Heart right ventricle (tissue), 16 donors: ENCODE data around the gene FGGY. TPM values are rescaled to one million over a fixed set of nuclear protein-coding genes. Genes with fewer than 3 reads are reported as not detected.

Experiments used
- ATAC-seq, 8 donors: fragments of 200-7000 bp; cut with Tn5 transposase; one replicate each; pipeline ENCODE4 v1.9.1; 2020; ENCODE audit warnings: mild to moderate bottlenecking in 8 of 8, moderate library complexity in 8 of 8, moderate number of reproducible peaks in 1 of 8
- DNase-seq, 2 donors: peaks; one replicate each; pipeline ENCODE4 v3.0.0-alpha.2; 2020
- H3K27ac ChIP-seq, 10 donors: fragments of 200-600 bp; sonication (generic) in 2 of 10; one replicate each; pipeline versions ENCODE4 v1.5.0 to v1.8.0; 2020 to 2022; ENCODE audit warnings: mild to moderate bottlenecking in 3 of 10
- H3K27me3 ChIP-seq, 7 donors: fragments of 200-600 bp; one replicate each; pipeline ENCODE4 v1.8.0; 2021 to 2022; ENCODE audit warnings: mild to moderate bottlenecking in 2 of 7
- H3K36me3 ChIP-seq, 9 donors: fragments of 200-600 bp; sonication (generic) in 1 of 9; one replicate each; pipeline versions ENCODE4 v1.5.0 to v1.8.0; 2020 to 2022; ENCODE audit warnings: mild to moderate bottlenecking in 2 of 9
- H3K4me1 ChIP-seq, 9 donors: fragments of 200-600 bp; sonication (generic) in 1 of 9; one replicate each; pipeline versions ENCODE4 v1.5.0 to v1.8.0; 2020 to 2022; ENCODE audit warnings: mild to moderate bottlenecking in 4 of 9
- H3K4me3 ChIP-seq, 10 donors: fragments of 200-600 bp; sonication (generic) in 2 of 10; one replicate each; pipeline versions ENCODE4 v1.5.0 to v1.8.0; 2020 to 2022; ENCODE audit warnings: mild to moderate bottlenecking in 7 of 10, moderate library complexity in 2 of 10
- H3K9me3 ChIP-seq, 11 donors: fragments of 200-600 bp in 10 of 11; sonication (generic) in 2 of 11; one replicate each; pipeline versions ENCODE4 v1.5.0 to v1.8.0; 2013 to 2022; ENCODE audit warnings: mild to moderate bottlenecking in 2 of 11, control low read depth in 1 of 11, moderate library complexity in 1 of 11
- WGBS, 2 donors: extraction: QIAGEN DNeasy Blood & Tissue Kit; methylation state at CpG; one replicate each; pipeline ENCODE4 v1.1.7; 2013; ENCODE audit warnings: inconsistent platforms in 1 of 2; 5-methylcytosine and 5-hydroxymethylcytosine counted together
- intact Hi-C, 10 donors: fragments of 100-400 bp; cut with DNase I; formaldehyde crosslinking; loops; one replicate each; pipeline versions ENCODE4 v1.11.1 to v1.14.2; 2022
- polyA plus RNA-seq, 2 donors: library from polyadenylated mRNA; stranded (reverse); fragments of 200-250 nt; gene quantifications; one replicate each; pipeline ENCODE4 v1.2.3, GENCODE V29; 2013
- total RNA-seq, 10 donors: library from RNA; stranded (reverse); fragmentation: NEBNext Ultra II Directional in 3 of 10; extraction: Animal tissue kit (Norgen Biotek cat#: 25700) in 3 of 10; gene quantifications; one replicate each; pipeline versions ENCODE4 v1.2.1 to v1.2.4, GENCODE V29; 2021 to 2023
- TF ChIP-seq, protein P1 (sequence below), 9 donors: fragments of 200-600 bp; sonication (generic) in 2 of 9; IDR thresholded peaks; one replicate each; pipeline versions ENCODE4 v1.5.0 to v1.8.0; 2021 to 2022; ENCODE audit warnings: antibody characterized with exemption in 9 of 9, mild to moderate bottlenecking in 5 of 9, moderate library complexity in 1 of 9
- donor health status: Arrhythmogenic right ventricular cardiomyopathy.
- donor health status: ischemic (EF 13 %, LVEDD 7.1; RV severe dilation, severe dysfunction).
- donor health status: healthy with polysubstance abuse.
- donor health status: DM: no; HTN: yes; CAD: no.
- donor health status: DM: no; HTN: no; CAD: no.
- donor health status: ischemic (EF 25% LVEDD 6.9; RV normal size, moderate dysfunction).
- donor health status: ischemic (EF 25% LVEDD 5.7; RV mildly dilated, moderate dysfunction).
- donor health status: healthy.
- donor health status: DM: yes; HTN: yes; CAD: no.
- donor health status: Ischemic cardiomyopathy.
- donor health status: ischemic (EF 35%, LVEDD 5.7; RV mildly dilated, moderate dysfunction).
- donor health status: nonischemic (EF 11% LVEDD 7.7; RV severe dilation, severe dysfunction).
- donor health status: DM: yes; HTN: yes; CAD: no.
- donor health status: PGD.
- donor health status: ischemic (EF 29% LVEDD 5.4; RV normal size, mild dysfunction).
- donor health status: nonischemic (EF 23%, LVEDD 6.1; RV moderate dilation, normal function).

Gene FGGY
- total and polyA plus RNA-seq, 12 donors: 3.1 to 51.8 (median 34.7) TPM

DNA sequence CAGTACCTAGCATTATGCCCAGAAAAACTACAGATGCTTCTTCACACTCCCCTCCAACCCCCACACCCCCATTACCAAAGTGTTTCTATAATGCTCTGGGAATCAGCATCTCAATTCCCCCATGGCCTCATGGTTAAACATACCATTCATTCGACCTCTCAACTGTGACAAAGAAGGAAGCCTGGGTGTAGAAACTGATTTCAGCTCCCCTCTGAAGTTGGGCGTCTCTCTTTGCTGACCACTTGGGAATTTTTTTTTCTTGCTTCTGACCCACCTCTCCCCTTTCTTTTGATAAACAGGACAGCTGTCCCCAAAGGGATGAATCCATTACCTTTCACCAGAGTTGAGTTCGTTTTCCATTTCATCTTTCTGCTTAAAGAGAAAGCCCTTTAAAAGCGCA, 401.5 kb downstream of the FGGY start:
- Histone ChIP-seq H3K27ac (peak overlapping the region in 1 of 10 donors; percentile 68), H3K27me3 (no peaks in the 10 kb centered on the region), H3K4me1 (peaks cover 3 to 53% (median 20%) of the 10 kb centered on the region in 9 donors), H3K4me3 (no peak overlapping the region), H3K36me3 (no peaks in the 10 kb centered on the region), H3K9me3 (no peaks in the 10 kb centered on the region)
- DNase-seq (no peak), ATAC-seq (no peak)
- WGBS, 2 donors: 70 to 80% methylated on average over 4 of the region's 4 CpGs
- intact Hi-C loops: loop anchor here in 7 of 10 donors (2.0 to 10.0 kb wide), 17 partner anchors 60 to 960 kb away; partner anchors contain the start of genes FGGY (in 3 of the 7) and JUN (in 2 of the 7)
- TF ChIP-seq, protein P1, sequence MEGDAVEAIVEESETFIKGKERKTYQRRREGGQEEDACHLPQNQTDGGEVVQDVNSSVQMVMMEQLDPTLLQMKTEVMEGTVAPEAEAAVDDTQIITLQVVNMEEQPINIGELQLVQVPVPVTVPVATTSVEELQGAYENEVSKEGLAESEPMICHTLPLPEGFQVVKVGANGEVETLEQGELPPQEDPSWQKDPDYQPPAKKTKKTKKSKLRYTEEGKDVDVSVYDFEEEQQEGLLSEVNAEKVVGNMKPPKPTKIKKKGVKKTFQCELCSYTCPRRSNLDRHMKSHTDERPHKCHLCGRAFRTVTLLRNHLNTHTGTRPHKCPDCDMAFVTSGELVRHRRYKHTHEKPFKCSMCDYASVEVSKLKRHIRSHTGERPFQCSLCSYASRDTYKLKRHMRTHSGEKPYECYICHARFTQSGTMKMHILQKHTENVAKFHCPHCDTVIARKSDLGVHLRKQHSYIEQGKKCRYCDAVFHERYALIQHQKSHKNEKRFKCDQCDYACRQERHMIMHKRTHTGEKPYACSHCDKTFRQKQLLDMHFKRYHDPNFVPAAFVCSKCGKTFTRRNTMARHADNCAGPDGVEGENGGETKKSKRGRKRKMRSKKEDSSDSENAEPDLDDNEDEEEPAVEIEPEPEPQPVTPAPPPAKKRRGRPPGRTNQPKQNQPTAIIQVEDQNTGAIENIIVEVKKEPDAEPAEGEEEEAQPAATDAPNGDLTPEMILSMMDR (IDR thresholded peaks at IDR 0.05): no peak

DNA sequence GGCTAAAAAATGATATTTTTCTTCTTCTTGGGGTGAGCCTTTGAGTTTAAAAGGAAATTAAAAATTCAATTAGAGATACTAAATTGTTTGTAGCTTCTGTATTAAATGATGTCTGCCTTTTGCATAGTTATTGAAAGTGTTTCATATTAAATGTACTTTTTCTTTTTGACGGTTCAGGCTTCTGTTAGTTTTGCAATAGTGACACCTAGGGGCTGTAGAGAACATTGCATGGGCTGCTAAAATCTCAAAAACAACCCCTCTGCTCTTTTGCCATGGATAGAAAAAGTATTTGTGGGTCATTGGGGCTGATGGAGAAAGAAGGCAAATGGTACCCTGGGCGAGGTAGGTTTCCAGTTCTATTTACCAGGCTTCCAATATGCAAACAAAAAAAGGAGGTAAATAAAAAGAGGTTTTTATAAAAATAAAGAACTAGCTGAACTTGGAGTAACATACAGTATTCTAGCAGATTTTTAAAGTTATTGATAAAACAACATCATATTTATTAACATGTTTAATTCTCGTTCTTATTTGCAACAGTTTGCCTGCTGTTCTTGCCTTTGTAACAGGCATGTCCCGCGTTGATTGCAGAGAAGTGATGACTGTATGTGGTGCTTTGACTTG, 402.4 kb downstream of the FGGY start:
- ATAC-seq (peak in 7 of 8 donors; percentile 34 to 67 (median 41)), DNase-seq (no peak)
- Histone ChIP-seq H3K4me1 (peaks cover 6 to 58% (median 29%) of the 10 kb centered on the region in 9 donors), H3K4me3 (no peak overlapping the region), H3K27me3 (no peaks in the 10 kb centered on the region), H3K9me3 (no peaks in the 10 kb centered on the region), H3K27ac (peak overlapping the region in 2 of 10 donors; percentile 19 to 68), H3K36me3 (no peaks in the 10 kb centered on the region)
- WGBS, 2 donors: 44 to 50% methylated on average over 5 of the region's 5 CpGs
- TF ChIP-seq, protein P1 (IDR thresholded peaks at IDR 0.05): peak; percentile 90 to 98 (median 94)
- intact Hi-C loops: loop anchor here in 7 of 10 donors (1.0 to 10.0 kb wide), 20 partner anchors 59 to 961 kb away; partner anchors contain the start of genes FGGY (in 3 of the 7) and JUN (in 2 of the 7)

DNA sequence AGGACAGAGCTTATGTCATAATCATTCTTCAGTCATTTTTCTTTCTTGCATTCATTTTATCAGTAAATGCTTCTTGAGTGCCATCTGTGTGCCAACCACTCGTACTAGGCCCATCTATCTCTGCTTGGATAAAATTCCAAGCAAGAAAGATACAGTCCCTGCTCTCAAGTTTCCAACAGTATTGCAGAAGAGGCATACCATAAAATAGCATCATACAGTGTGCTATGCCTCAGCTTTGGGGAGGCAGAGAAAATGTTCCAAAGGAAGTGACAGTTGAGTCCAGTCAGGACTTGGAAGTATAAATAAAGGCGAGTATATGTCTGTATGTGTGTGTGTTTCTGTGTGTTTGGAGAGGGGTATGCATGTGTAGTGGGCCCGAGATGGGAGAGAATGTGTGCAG, 404.5 kb downstream of the FGGY start:
- 81 to 90% methylated on average over 3 of the region's 3 CpGs for WGBS, 2 donors
- intact Hi-C loops: loop anchor here in 8 of 10 donors (5.0 to 10.0 kb wide), 11 partner anchors 53 to 964 kb away; partner anchors contain the start of genes FGGY (in 1 of the 8) and JUN (in 1 of the 8)
- ATAC-seq (no peak), DNase-seq (no peak)
- H3K4me3 ChIP-seq: no peak overlapping the region
- H3K27me3 ChIP-seq: no peaks in the 10 kb centered on the region
- peaks cover 6 to 68% (median 37%) of the 10 kb centered on the region in 9 donors for H3K4me1 ChIP-seq
- H3K9me3 ChIP-seq: no peaks in the 10 kb centered on the region
- H3K36me3 ChIP-seq: no peaks in the 10 kb centered on the region
- H3K27ac ChIP-seq: no peak overlapping the region
- TF ChIP-seq, protein P1 (IDR thresholded peaks at IDR 0.05): no peak

DNA sequence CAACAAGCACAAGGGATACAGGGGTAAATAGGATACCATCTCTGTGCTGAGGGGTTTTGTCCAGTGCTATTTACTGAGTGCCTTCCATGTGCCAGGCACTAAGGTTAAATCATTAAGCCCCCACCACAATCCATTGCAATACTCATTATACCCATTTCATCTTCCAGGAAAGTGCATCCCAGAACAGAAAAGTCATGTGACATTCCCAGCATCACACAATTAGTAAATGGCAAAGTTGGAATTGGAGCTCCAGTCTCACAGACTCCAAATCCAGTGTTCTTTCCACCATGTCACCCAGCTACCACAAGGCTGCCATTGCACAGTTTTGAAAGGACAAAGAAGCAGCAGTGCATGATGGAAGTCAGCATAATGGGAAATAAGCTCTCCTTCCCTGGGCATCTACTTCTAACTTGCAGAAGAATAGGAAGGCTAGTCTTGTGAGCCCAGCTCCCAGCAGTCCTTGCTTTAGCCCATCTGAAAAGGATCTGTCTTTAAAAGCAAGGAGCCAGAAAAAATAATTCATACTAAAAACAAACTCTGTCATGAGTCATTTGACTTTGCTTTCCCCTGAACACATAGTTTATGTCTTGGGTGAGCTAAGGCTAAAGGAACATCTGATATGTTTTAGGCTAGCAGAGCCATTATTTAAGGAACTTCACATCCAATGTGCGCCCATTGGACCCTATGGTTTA, 406.5 kb downstream of the FGGY start:
- no peak overlapping the region for H3K4me3 ChIP-seq
- intact Hi-C loops: loop anchor here in 8 of 10 donors (5.0 to 10.0 kb wide), 11 partner anchors 51 to 966 kb away; partner anchors contain the start of genes FGGY (in 1 of the 8) and JUN (in 1 of the 8)
- H3K4me1 ChIP-seq: peaks cover 6 to 65% (median 49%) of the 10 kb centered on the region in 9 donors
- no peaks in the 10 kb centered on the region for H3K36me3 ChIP-seq
- TF ChIP-seq, protein P1 (IDR thresholded peaks at IDR 0.05): no peak
- no peaks in the 10 kb centered on the region for H3K9me3 ChIP-seq
- WGBS, 2 donors: 79 to 97% methylated on average over 1 of the region's 1 CpG
- no peaks in the 10 kb centered on the region for H3K27me3 ChIP-seq
- peak overlapping the region in 9 of 10 donors; percentile 27 to 57 (median 39) for H3K27ac ChIP-seq
- ATAC-seq (peak in 5 of 8 donors; percentile 12 to 56 (median 40)), DNase-seq (no peak)
